AG09319 (cell line): Measurements from ENCODE around the gene KIDINS220.

Experiments
- DNase-seq: peaks from one replicate; pipeline ENCODE4 v3.0.0-alpha.2; 2010; ENCODE audit warnings: low read depth; ENCODE audit errors: extremely low read depth
- CTCF ChIP-seq: IDR thresholded peaks from 2 replicates; pipeline ENCODE4 v1.5.1; 2011; ENCODE audit warnings: low read depth, mild to moderate bottlenecking, inconsistent platforms, low read length, moderate library complexity

KIDINS220 gene

GRCh38 chr2:8840475-8841091 is 3.2 kb upstream of the KIDINS220 start:
- TF ChIP-seq CTCF: no peak
- DNase-seq: no peak

DNA sequence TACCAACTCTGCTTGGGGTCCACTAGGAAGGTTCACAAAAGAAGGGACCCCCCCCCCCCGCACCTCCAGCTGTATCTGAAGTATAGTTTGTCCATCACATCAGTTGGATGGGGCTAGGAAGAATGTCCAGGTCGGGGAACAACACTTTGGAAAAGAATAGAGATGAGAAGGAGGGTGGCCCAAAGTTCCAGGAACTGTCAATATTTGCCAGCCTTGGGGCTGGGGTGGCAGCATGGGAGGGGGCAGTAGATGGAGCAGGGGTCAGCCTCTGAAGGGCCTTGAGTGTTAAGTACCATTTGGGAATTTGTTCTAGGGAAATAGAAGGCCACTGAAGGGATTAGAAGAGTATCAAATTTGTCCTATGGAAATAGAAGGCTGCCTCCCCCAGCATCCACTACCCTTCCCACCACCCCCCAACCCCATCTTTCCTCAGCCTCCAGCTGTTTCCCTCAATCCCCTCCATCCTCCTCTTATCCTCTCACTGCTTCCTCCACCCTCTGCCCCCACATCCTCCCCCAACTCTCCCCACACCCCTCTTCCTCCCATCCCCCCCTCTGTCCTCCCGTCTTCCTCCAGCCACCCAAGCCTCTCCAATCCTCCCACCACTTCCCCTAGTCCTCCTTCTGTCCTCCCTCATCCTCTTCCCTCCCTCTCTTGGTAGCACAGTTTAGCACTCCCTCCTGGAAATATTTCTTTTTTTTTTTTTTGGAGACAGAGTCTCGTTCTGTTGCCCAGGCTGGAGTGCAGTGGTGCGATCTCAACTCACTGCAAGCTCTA is 2.0 kb upstream of the KIDINS220 start:
- no peak for DNase-seq

GRCh38 chr2:8837795-8838140 is 355 bp upstream of the KIDINS220 start:
- no peak for TF ChIP-seq CTCF
- DNase-seq: no peak

More for the DNA sequence above, 2.0 kb upstream of the KIDINS220 start:
- no peak for TF ChIP-seq CTCF

DNA sequence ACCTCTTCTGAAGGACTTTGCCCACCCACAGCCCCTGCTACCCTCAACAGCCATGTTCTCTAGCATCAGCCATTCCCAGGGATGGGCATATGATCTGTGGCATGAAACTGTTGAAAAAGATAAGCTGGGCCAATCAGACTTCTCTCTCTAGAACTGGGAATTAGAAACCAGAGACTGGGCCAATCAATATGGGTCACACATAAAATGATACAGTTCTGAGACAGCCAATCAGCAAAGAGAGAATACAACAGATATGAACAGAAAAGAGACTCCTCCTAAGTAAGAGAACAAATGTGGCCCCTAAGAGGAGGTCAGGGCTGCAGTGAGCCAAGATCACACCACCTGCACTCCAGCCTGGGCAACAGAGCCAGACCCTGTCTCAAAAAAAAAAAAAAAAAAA is 2.1 kb downstream of the KIDINS220 start:
- DNase-seq: no peak
- no peak for TF ChIP-seq CTCF

GRCh38 chr2:8833853-8834252 is 3.6 kb downstream of the KIDINS220 start:
- no peak for TF ChIP-seq CTCF
- DNase-seq: no peak

- DNase-seq: no peak
- no peak for TF ChIP-seq CTCF
Measured at GRCh38 chr2:8831516-8831915, 5.9 kb downstream of the KIDINS220 start.

- TF ChIP-seq CTCF: no peak
- no peak for DNase-seq
Measured at GRCh38 chr2:8827729-8828128, 9.7 kb downstream of the KIDINS220 start.
